Head of caudate nucleus (tissue), 42 donors: ENCODE measurements around the gene TSR3.

Source experiments
- DNase-seq, 42 donors: peaks; one replicate each; pipeline versions ENCODE4 v3.0.0 to v3.0.0-alpha.2; 2020 to 2021; ENCODE audit warnings: mixed read lengths in 7 of 42
- intact Hi-C: fragments of 100-400 bp; cut with DNase I; formaldehyde crosslinking; loops from one replicate; pipeline ENCODE4 v1.15.0; 2022

TSR3 gene

GRCh38 chr16:1378804-1379303, 27.2 kb upstream of the TSR3 start:
- intact Hi-C loops: no loop called here
- peak; percentile 9 to 84 (median 54) for DNase-seq

- intact Hi-C loops: no loop called here
- peak in 31 of 42 donors; percentile 13 to 67 (median 42) for DNase-seq
Observed at GRCh38 chr16:1378087-1378803, 26.6 kb upstream of the TSR3 start.

- intact Hi-C loops: no loop called here
- DNase-seq: peak in 38 of 42 donors; percentile 11 to 83 (median 43)
Observed at GRCh38 chr16:1377406-1378010, 25.8 kb upstream of the TSR3 start.

- intact Hi-C loops: no loop called here
Observed at GRCh38 chr16:1375741-1376410, 24.2 kb upstream of the TSR3 start.

GRCh38 chr16:1375298-1375640, 23.6 kb upstream of the TSR3 start:
- DNase-seq: no peak
- intact Hi-C loops: no loop called here

More at GRCh38 chr16:1375741-1376410, 24.2 kb upstream of the TSR3 start:
- DNase-seq: peak in 2 of 42 donors; percentile 17 to 41

- no peak for DNase-seq
- intact Hi-C loops: no loop called here
Observed at GRCh38 chr16:1374418-1375297, 23.0 kb upstream of the TSR3 start.

- DNase-seq: no peak
- intact Hi-C loops: no loop called here
Observed at GRCh38 chr16:1372292-1372950, 20.7 kb upstream of the TSR3 start.

- DNase-seq: no peak
- intact Hi-C loops: no loop called here
Observed at GRCh38 chr16:1371054-1371978, 19.6 kb upstream of the TSR3 start.

GRCh38 chr16:1367486-1368174, 16.0 kb upstream of the TSR3 start:
- DNase-seq: no peak
- intact Hi-C loops: no loop called here

- DNase-seq: no peak
- intact Hi-C loops: no loop called here
Observed at GRCh38 chr16:1366712-1367299, 15.1 kb upstream of the TSR3 start.

- DNase-seq: no peak
- intact Hi-C loops: no loop called here
Observed at GRCh38 chr16:1366060-1366711, 14.5 kb upstream of the TSR3 start.

- no peak for DNase-seq
- intact Hi-C loops: no loop called here
Observed at GRCh38 chr16:1364510-1364909, 12.8 kb upstream of the TSR3 start.

- DNase-seq: peak in 36 of 42 donors; percentile 29 to 76 (median 53)
- intact Hi-C loops: no loop called here
Observed at GRCh38 chr16:1363501-1364041, 11.9 kb upstream of the TSR3 start.

- intact Hi-C loops: no loop called here
- DNase-seq: no peak
Observed at GRCh38 chr16:1362807-1363206, 11.1 kb upstream of the TSR3 start.

- intact Hi-C loops: no loop called here
- no peak for DNase-seq
Observed at GRCh38 chr16:1361685-1362360, 10.1 kb upstream of the TSR3 start.
